Kidney epithelial cell (primary cell): ENCODE measurements around the gene NDUFAB1. TPM values are rescaled to one million over a fixed set of nuclear protein-coding genes. Genes with fewer than 3 reads are reported as not detected.

ENCODE experiments used
- DNase-seq: peaks from one replicate; pipeline ENCODE4 v3.0.0-alpha.2; 2010; ENCODE audit warnings: low read depth
- H3K27me3 ChIP-seq: 2 replicates; pipeline ENCODE4 v1.6.0; 2011; ENCODE audit warnings: low read length; ENCODE audit not compliant: control insufficient read depth, insufficient read depth
- H3K36me3 ChIP-seq: 2 replicates; pipeline ENCODE4 v1.5.1; 2011; ENCODE audit warnings: low read length; ENCODE audit not compliant: control insufficient read depth, insufficient read depth
- H3K4me3 ChIP-seq: 2 replicates; pipeline ENCODE4 v1.5.1; 2011; ENCODE audit warnings: low read depth, mild to moderate bottlenecking, control low read depth, low read length
- CTCF ChIP-seq: IDR thresholded peaks from 2 replicates; pipeline ENCODE4 v1.5.1; 2011; ENCODE audit warnings: mild to moderate bottlenecking, moderate library complexity, low read length, control low read depth, inconsistent platforms; ENCODE audit not compliant: insufficient read depth, poor library complexity, severe bottlenecking
- total RNA-seq: library from RNA; depleted of rRNA; stranded (reverse); fragments of >200 nt; gene quantifications from 2 replicates; pipeline ENCODE4 v1.2.3, GENCODE V29; 2015

The NDUFAB1 gene
- 69.1 and 132 TPM in 2 replicates for total RNA-seq

- no peak for DNase-seq
- H3K4me3 ChIP-seq: peak within 1 kb of the TSS; percentile 72
- peak; percentile 62 for TF ChIP-seq CTCF
These were observed at the start of gene NDUFAB1 for GRCh38 chr16:23595951-23596720. NDUFAB1 (minus strand) TSS chr16:23596316; CDS start chr16:23596290, 26 bp downstream.

DNA sequence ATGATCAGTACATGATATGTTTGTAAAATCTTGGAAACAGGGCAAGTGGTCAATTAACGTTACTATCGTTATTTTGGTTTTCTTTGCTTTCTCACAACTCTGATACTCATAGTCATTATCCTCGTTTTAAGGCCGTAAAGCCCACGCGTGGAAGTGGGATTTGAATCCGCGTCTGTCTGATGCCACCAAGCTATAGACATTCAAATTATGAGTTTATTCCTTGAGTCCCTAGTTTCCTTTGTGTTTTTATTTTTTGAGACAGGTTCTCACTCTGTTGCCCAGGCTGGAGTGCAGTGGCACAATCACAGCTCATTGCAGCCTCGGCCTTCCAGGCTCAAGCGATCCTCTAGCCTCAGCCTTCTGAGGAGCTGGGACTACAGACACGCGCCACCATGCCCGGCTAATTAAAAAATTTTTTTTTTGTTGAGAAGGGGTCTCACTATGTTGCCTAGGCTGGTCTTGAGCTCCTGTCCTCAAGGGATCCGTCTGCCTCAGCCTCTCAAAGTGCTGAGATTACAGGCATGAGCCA lies 46.2 kb upstream of the NDUFAB1 start:
- TF ChIP-seq CTCF: no peak
- no peak for DNase-seq
- Histone ChIP-seq H3K27me3 (no peaks in the 10 kb centered on the region), H3K4me3 (peak overlapping the region; percentile 99), H3K36me3 (no peaks in the 10 kb centered on the region)

More at GRCh38 chr16:23595951-23596720, at the start of gene NDUFAB1:
- H3K36me3 ChIP-seq: no peaks in the 10 kb centered on the region
- no peaks in the 10 kb centered on the region for H3K27me3 ChIP-seq

GRCh38 chr16:23640931-23641765 lies 45.0 kb upstream of the NDUFAB1 start, which contains the start of the genes DCTN5 and PALB2:
DCTN5 (plus strand) TSS chr16:23641466; CDS start chr16:23641543, 77 bp downstream.
PALB2 (minus strand) TSS chr16:23641310; CDS start chr16:23641157, 153 bp downstream.
- Histone ChIP-seq H3K27me3 (no peaks in the 10 kb centered on the region), H3K4me3 (peak within 1 kb of the TSS; percentile 99), H3K36me3 (no peaks in the 10 kb centered on the region)
- TF ChIP-seq CTCF: no peak
- DNase-seq: peak; percentile 74

GRCh38 chr16:23640615-23640930 lies 44.5 kb upstream of the NDUFAB1 start:
- H3K36me3 ChIP-seq: no peaks in the 10 kb centered on the region
- no peak for DNase-seq
- TF ChIP-seq CTCF: no peak

DNA sequence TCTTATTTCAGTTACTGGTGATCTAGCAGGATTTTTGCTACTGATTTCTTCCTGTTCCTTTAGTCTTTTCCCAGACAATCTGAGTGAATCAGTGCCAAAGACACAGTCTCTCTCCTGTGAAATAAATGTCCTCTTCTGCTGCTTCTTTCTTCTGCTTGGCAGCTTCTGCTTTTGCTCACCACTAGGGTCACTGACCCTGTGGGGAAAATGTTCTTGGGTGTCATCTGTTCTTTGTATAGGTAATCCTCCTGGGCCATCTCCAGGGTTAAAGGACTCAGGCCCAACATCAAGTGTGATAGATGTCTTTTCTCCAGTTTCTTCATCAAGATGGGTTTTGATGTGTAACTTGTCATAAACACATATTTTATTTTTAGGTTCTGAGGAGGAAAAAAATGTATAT lies 39.8 kb upstream of the NDUFAB1 start:
- no peak for DNase-seq
- Histone ChIP-seq H3K4me3 (no peak overlapping the region), H3K27me3 (no peaks in the 10 kb centered on the region), H3K36me3 (no peaks in the 10 kb centered on the region)
- no peak for TF ChIP-seq CTCF

More at GRCh38 chr16:23640615-23640930, 44.5 kb upstream of the NDUFAB1 start:
- H3K27me3 ChIP-seq: no peaks in the 10 kb centered on the region
- peak overlapping the region; percentile 99 for H3K4me3 ChIP-seq
